Activated CD4-positive, alpha-beta T cell treated with anti-CD3 and anti-CD28 coated beads for 48 hours (primary cell): Measurements from ENCODE around the gene NRL.

Experiments used
- DNase-seq: peaks from one replicate; pipeline ENCODE4 v3.0.0-alpha.2; 2020

Gene NRL

GRCh38 chr14:24143511-24143910 lies 28.8 kb upstream of the NRL start:
- no peak for DNase-seq

- peak; percentile 100 for DNase-seq
Observed at GRCh38 chr14:24141097-24141880, 26.5 kb upstream of the NRL start, which contains the start of gene EMC9. EMC9 (minus strand) TSS chr14:24141591; CDS start chr14:24141304, 287 bp downstream.

- peak; percentile 55 for DNase-seq
Observed at GRCh38 chr14:24139272-24139934, 24.7 kb upstream of the NRL start.

- DNase-seq: no peak
Observed at GRCh38 chr14:24138396-24139271, 23.9 kb upstream of the NRL start.

- DNase-seq: no peak
Observed at GRCh38 chr14:24137529-24138395, 23.0 kb upstream of the NRL start.

GRCh38 chr14:24136684-24137528 lies 22.2 kb upstream of the NRL start:
- DNase-seq: peak; percentile 39

GRCh38 chr14:24135834-24136683 lies 21.3 kb upstream of the NRL start, which contains the start of gene PSME1:
PSME1 (plus strand) TSS chr14:24136194; CDS start chr14:24136263, 69 bp downstream.
- DNase-seq: peak; percentile 95

GRCh38 chr14:24135584-24135833 lies 20.8 kb upstream of the NRL start:
- peak; percentile 24 for DNase-seq

GRCh38 chr14:24133735-24134134 lies 19.0 kb upstream of the NRL start:
- no peak for DNase-seq

GRCh38 chr14:24132976-24133375 lies 18.2 kb upstream of the NRL start:
- DNase-seq: no peak

- peak; percentile 34 for DNase-seq
Observed at GRCh38 chr14:24132061-24132685, 17.4 kb upstream of the NRL start.

GRCh38 chr14:24131549-24131966 lies 16.8 kb upstream of the NRL start:
- no peak for DNase-seq

- no peak for DNase-seq
Observed at GRCh38 chr14:24130717-24131548, 16.2 kb upstream of the NRL start.

- DNase-seq: no peak
Observed at GRCh38 chr14:24130380-24130716, 15.6 kb upstream of the NRL start, which contains the start of gene FITM1. FITM1 (plus strand) TSS chr14:24130659; CDS start chr14:24131564, 905 bp downstream.

- no peak for DNase-seq
Observed at GRCh38 chr14:24129410-24129998, 14.8 kb upstream of the NRL start.

GRCh38 chr14:24127673-24128072 lies 12.9 kb upstream of the NRL start:
- DNase-seq: no peak

GRCh38 chr14:24126939-24127338 lies 12.2 kb upstream of the NRL start:
- no peak for DNase-seq
